GM12891 (cell line): Measurements from ENCODE around the gene RHO.

Source experiments
- PAX5 ChIP-seq: IDR thresholded peaks from 2 replicates; pipeline ENCODE4 v1.6.1; 2011; ENCODE audit warnings: low read length, moderate library complexity, mild to moderate bottlenecking; ENCODE audit not compliant: insufficient read depth, severe bottlenecking
- POLR2A ChIP-seq: IDR thresholded peaks from 2 replicates; pipeline ENCODE4 v1.6.1; 2011; ENCODE audit warnings: low read depth, low read length, control low read depth
- TAF1 ChIP-seq: IDR thresholded peaks from 2 replicates; pipeline ENCODE4 v1.6.1; 2011; ENCODE audit warnings: low read depth, low read length, control low read depth

DNA sequence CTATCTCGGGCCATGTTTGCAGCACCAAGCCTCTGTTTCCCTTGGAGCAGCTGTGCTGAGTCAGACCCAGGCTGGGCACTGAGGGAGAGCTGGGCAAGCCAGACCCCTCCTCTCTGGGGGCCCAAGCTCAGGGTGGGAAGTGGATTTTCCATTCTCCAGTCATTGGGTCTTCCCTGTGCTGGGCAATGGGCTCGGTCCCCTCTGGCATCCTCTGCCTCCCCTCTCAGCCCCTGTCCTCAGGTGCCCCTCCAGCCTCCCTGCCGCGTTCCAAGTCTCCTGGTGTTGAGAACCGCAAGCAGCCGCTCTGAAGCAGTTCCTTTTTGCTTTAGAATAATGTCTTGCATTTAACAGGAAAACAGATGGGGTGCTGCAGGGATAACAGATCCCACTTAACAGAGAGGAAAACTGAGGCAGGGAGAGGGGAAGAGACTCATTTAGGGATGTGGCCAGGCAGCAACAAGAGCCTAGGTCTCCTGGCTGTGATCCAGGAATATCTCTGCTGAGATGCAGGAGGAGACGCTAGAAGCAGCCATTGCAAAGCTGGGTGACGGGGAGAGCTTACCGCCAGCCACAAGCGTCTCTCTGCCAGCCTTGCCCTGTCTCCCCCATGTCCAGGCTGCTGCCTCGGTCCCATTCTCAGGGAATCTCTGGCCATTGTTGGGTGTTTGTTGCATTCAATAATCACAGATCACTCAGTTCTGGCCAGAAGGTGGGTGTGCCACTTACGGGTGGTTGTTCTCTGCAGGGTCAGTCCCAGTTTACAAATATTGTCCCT, 1.2 kb downstream of the RHO start:
- TF ChIP-seq TAF1 (no peak), POLR2A (no peak), PAX5 (no peak)
